LNCAP (cell line): Measurements from ENCODE around the gene SORBS1.

Experiments
- TF ChIP-seq, protein P1 (sequence below): fragments of 450-650 bp; IDR thresholded peaks from 2 replicates; pipeline ENCODE4 v1.5.1; 2017; ENCODE audit warnings: mild to moderate bottlenecking

Gene SORBS1

DNA sequence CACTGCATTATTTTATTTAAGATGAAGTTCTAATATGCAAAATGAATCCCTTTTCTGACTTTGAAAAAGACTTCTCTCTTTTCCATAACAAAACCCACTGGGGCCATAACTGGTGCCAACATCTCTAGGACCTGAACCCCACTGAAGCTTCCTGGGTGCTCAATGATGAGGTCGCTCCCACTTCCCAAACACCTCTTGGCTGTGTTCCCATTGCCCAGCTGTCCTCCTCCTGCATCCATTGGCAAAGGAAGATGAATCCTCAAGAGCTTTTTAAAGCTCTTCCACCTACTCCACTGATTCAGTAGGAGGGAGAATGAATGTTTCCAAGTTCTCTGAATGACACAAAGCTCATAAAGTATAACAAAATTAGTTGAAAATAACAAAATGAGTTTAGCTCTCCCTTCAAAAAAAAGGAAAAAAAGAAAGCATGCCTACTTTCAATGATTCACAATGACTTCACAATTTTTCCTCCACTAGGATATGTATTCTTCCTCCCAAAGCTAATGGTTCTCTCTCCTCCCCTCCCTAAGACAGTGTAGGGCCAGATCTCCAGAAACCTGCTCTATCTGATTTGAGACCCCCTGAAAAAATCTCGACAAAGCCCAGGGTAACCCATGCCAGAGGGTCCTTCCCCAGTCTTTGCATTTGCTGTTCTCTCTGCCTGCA is 64.8 kb downstream of the SORBS1 start:
- TF ChIP-seq, protein P1, sequence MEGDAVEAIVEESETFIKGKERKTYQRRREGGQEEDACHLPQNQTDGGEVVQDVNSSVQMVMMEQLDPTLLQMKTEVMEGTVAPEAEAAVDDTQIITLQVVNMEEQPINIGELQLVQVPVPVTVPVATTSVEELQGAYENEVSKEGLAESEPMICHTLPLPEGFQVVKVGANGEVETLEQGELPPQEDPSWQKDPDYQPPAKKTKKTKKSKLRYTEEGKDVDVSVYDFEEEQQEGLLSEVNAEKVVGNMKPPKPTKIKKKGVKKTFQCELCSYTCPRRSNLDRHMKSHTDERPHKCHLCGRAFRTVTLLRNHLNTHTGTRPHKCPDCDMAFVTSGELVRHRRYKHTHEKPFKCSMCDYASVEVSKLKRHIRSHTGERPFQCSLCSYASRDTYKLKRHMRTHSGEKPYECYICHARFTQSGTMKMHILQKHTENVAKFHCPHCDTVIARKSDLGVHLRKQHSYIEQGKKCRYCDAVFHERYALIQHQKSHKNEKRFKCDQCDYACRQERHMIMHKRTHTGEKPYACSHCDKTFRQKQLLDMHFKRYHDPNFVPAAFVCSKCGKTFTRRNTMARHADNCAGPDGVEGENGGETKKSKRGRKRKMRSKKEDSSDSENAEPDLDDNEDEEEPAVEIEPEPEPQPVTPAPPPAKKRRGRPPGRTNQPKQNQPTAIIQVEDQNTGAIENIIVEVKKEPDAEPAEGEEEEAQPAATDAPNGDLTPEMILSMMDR, result no peak

DNA sequence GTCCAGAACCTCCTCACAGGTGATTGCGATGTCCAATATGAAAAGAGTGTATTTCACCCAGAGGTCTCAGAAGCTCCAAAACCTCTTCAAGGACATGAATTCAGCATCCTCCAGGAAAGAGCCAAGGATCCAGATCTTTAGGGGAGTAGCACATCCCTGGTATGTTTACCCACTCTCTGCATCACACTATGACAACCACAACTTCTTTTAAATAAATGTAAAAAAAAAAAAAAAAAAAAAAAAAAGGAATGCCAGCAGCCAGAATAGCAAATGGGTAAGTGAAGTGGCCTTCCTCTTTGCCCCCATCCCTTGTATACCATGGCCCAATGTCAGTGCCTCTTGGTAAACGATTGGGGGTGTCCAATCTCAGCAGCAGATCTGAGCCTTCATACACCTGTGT is 67.3 kb downstream of the SORBS1 start:
- TF ChIP-seq, protein P1, result no peak

DNA sequence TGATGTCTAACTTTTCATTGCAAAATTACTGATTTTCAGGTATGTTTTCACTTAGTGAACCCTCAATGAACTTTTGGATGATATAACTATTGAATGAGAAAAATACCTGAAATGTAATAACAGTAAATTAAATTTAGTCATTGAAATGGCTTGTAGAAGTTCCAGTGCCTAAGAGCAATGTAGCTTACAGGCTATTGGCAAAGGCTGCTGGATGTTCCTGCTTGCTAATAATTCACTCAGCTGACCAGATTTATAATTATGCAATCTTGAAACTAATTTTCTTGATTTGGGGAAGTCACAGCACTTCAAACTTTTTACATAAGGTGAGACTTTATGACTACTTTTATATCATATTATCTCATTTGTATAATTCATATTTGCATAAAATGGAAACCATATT is 73.2 kb downstream of the SORBS1 start:
- TF ChIP-seq, protein P1, result no peak

DNA sequence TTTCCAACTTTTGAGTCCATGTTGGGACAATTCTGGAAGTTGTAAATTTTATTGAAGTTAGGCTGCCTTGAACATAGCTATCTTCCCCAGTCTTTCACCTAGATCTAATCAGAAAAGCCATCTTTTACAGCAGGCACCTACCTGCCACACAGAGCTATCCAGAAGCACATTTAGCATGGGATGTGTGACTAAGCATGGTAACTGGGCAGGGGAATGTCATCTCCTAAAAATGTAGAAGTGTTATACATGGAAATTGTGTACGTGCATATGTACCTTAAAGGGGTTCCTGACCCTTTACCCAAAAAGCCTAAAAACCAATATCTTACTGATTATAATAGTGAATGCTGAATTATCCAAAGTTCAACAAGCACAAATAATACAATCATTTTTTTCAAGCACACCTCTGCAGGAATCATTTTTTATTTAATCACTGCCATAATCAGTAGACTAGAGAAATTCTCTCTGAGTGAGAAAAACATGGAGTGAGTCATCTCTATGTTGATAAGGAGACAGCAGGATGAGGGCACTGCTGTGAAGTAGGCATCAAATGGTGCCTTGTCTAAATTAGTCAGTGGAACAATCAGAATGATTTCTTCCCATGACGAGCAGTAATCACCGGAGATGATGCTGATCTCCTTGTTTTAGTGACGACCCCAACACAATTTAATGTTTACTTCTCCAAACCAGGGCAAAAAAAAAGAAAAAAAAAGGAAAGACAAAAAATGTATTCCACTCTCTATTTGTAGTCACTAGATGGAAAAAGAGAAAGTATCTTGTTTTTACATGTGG is 75.9 kb downstream of the SORBS1 start:
- TF ChIP-seq, protein P1, result no peak

DNA sequence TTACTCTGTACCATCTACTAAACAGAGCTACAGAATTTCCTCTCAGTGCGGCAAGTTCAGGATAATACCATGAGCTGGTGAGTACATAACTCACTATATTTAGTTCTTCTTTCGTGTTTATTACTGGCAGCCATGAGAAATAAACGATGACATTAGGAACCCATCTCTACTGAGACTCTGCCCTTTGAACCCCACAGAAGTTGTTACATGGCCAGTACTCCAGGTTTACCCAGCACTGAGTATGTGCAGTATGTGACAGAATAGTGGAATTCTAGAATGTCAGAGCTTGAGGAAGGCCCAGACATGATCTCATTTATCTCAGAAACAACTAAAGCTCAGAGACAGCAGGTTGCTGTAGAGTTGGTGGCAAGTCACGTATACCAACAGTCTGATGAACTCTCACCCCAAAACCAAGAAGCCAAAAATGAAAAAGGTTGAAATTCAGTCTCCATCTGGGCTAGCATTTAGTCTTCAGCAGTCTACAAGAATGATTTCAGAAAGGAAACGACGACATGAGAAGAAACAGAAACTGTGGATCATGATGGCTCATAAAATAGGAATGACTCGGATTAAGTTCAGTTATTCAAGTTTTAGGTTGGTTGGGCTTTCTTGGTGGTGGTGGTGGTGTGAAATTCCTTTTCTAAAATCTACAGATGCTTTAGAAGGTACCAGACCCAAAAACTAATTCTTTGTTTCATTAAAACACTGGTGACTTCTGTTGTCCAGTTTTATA is 78.5 kb downstream of the SORBS1 start:
- TF ChIP-seq, protein P1, result no peak

DNA sequence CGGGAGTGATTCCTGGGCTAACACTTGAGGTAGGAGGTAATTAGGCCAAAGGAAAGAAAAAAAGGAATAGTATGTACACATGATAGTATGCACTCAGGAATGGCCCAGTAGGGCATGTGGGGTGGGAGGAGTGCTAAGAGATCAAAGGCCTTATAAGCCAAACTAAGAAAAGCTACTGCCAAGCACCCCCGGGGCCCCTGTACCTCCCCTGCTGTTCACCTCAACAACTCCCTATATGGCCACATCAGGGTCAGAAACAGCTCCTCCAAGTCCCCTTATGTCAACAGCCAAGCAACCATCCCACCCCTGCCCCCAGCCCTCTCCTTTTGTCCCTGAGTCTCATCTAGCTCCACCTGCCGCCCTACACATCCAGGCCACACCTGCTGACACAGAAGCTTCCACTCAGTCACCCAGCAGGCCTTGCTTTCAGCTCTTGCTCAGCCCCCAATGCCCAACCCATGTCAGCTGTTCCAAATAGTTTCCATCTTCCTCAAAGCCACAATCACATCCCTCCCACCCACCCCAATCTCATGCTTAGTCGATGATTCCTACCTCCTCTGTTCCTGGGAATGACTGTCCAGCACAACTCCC is 80.2 kb downstream of the SORBS1 start:
- TF ChIP-seq, protein P1, result no peak

DNA sequence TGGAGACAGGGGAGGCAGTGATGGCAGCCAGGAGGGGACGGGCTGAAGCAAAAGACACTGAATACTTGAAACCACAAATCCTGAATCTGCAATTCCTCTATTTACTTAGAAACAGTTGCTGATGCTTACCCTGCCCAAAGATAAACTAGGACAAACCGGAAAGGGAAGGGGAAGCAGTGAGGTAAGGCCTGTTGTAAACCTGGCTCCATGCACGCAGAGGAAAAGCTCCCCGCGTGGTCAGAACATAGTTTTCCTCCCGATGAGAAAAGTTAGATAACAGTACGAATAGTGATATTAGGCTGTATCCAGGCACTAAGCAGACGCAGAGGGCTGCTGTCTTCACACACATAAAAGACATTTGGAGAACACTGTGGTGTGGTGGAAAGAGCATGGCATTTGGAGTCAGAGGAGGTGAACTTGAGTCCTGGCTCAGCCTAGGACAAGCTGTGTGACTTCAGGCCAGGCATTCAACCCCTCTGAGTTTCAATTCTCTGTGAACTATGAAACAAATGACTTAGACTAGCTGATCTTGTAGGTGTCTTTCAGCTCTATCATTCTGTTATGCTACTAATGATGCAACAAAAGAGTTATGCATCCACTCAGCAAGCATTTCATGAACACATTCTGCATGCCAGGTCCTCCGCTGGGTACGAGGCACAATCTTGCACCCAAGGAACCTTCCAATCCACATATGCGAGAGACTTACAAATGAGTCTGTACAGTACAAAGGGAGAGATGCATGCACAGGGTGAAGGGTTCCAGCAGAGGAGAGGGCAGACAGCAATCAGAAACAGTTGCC is 80.9 kb downstream of the SORBS1 start:
- TF ChIP-seq, protein P1, result no peak
